Gastroesophageal sphincter (tissue), 3 donors: Measurements from ENCODE around the gene SMG6.
A peak's percentile ranks its signal among the peaks of the same experiment; 100 is the strongest.

ENCODE experiments used
- CTCF ChIP-seq, 4 experiments: fragments of 200-600 bp in 2 of 4; fragments of 450-650 bp in 2 of 4; sonication (generic) in 1 of 4; IDR thresholded peaks; one replicate each; pipeline ENCODE4 v1.5.1; 2017 to 2019; ENCODE audit warnings: antibody characterized with exemption in 4 of 4, mild to moderate bottlenecking in 2 of 4, moderate library complexity in 2 of 4
- POLR2A ChIP-seq, 2 donors: fragments of 450-650 bp; IDR thresholded peaks; one replicate each; pipeline ENCODE4 v1.6.1; 2017; ENCODE audit warnings: antibody characterized with exemption in 2 of 2, mild to moderate bottlenecking in 2 of 2, moderate library complexity in 1 of 2

GRCh38 chr17:2064980-2065785, 238.4 kb downstream of the SMG6 start:
- TF ChIP-seq CTCF (IDR thresholded peaks at IDR 0.05) (peak in 3 of 4 experiments; percentile 21 to 37 (median 26)), POLR2A (IDR thresholded peaks at IDR 0.05) (no peak)
